AG08395 (cell line): ENCODE results near the gene GPC6.
A peak's percentile ranks its signal among the peaks of the same experiment; 100 is the strongest.
"Not testable (repeated sequence)": the region's sequence is repeated elsewhere in the genome, so short reads cannot be mapped to it uniquely, and the experiment has no call there.

Experiments
- DNase-seq: peaks from one replicate; pipeline ENCODE4 v3.0.0; 2012; ENCODE audit warnings: mixed read lengths, low spot score

GPC6 gene

DNA sequence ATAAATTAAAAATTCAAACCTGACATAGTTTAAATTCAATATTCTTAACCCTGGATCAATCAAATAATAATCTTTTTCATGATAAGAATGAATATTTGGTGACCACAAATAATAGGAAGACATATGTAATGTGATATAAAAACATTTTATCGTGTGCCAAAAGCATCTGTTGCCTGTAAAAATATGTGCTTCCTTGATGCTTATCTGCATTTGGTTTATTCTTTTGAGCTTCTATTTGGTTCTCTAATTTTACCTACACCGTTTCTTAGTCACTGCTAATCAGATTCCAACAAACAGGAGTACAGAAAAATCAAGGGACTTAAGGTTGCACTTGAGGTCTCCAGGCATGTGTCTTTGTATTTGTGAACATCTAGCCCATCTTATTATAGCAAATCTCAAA is 978.3 kb downstream of the GPC6 start:
- DNase-seq, result no peak

GRCh38 chr13:94205896-94206295 is 979.3 kb downstream of the GPC6 start:
- DNase-seq, result no peak

- peak; percentile 37 for DNase-seq
These were observed 982.5 kb downstream of the GPC6 start for GRCh38 chr13:94209117-94209516.

DNA sequence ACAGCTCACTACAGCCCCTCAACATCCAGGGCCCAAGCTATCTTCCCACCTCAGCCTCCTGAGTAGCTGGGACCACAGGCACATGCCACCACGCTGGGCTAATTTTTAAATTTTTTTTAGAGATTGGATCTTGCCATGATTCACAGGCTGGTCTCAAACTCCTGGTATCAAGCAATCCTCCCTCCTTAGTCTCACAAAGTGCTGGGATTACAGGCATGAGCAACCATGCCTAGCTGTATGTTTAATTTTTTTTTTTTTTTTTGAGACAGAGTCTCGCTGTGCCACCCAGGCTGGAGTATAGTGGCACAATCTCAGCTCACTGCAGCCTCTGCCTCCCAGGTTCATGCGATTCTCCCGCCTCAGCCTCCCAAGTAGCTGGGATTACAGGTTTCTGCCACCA is 983.3 kb downstream of the GPC6 start:
- DNase-seq, result not testable (repeated sequence)

- no peak for DNase-seq
These were observed 984.2 kb downstream of the GPC6 start for GRCh38 chr13:94210816-94211215.

DNA sequence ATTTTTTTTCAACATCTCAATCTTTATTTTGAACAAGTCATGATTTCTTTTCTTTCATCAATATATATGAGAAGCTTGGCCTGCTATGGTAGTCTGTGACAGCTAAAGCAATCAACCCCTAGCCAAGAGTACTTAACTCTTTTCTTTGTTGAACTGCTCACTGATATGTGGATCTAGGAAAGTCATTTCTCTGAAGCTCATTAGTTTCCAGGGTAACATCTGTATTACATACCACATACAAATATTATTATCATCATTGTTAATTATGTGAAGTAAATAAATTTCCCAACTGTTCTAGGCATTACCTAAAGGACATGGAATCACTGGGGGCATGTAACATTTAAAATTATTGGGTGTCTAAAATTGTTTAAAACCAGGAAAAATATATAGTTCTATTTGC is 985.6 kb downstream of the GPC6 start:
- no peak for DNase-seq

DNA sequence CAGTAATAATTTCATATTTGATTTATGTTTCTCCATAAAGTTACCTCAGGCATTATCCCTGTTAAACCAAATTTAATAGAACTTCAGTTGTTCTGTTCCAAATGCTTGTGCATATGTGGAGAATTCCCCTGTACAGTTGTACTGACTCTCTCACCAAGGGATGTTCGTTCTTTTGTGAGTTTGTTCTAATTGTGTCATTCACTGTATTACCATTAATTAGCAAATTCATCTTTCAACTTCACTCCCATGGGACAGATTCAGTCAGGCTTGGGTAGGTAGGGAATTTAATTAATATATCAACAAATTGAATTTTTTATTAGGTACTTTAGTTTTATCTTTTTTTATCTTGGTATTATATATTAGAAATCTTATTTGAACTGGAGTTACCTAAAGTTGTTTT is 987.5 kb downstream of the GPC6 start:
- DNase-seq, result no peak

DNA sequence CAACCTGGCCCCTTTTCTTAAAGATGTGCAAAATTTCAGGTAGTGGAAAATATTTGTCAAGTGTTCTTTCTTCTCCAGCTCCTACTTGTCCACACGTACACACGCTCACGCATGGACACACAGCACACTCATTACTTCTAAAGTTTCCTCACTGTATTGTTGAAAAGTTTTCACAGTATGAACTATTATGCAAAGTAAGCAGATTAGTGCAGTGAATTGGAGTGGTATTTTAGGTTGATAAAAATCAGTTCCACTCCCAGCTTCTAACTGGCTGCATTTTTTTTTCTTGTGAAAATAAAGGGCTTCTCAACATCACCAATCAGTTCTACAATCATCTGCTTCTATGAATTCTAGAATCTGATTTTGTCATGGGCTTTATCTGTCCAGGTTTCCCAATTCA is 988.4 kb downstream of the GPC6 start:
- no peak for DNase-seq

- DNase-seq, result no peak
These were observed 989.9 kb downstream of the GPC6 start for GRCh38 chr13:94216476-94216875.

- peak; percentile 10 for DNase-seq
These were observed 990.8 kb downstream of the GPC6 start for GRCh38 chr13:94217370-94217769.

- DNase-seq, result no peak
These were observed 991.9 kb downstream of the GPC6 start for GRCh38 chr13:94218537-94218936.

- no peak for DNase-seq
These were observed 992.3 kb downstream of the GPC6 start for GRCh38 chr13:94218951-94219350.

- no peak for DNase-seq
These were observed 998.1 kb downstream of the GPC6 start for GRCh38 chr13:94224670-94225069.

- DNase-seq, result no peak
These were observed 1000.8 kb downstream of the GPC6 start for GRCh38 chr13:94227255-94227879.

- DNase-seq, result no peak
These were observed 1002.2 kb downstream of the GPC6 start for GRCh38 chr13:94228763-94229162.

DNA sequence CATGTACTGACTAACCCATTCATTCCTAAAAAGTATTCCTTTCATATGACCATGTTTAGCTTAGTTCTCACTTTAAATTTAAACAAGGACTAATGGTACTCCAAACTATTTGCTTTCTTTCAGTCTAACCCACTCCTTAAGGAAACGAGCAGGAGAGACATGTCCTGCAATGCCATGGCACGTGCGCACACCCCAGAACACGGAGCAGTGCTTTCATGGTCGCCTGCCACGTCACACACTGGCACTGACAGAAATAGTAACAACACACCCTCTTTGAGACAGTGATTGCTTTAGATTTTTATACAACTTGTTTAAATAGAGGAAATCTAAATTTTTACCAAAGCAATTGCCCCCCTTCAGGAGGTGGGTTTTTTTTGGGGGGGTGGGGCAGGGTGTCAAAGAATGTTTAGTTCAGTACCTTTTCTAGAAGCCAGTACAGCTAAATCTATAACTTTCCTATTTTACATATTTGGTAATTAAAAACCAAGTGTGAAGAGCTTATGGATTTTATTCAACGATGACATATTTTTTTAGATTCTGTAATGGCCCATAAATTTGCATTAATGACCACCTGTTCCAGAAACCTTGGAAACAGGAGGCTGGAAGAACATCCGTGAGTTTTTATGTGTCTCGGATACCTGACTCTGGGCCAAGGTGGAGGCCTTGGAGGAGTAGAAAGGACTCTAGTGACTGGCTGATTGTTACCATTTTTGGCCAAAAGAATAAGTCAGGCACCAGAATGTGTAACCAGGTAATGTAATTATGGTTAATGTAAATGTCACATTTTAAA is 1005.7 kb downstream of the GPC6 start:
- no peak for DNase-seq

DNA sequence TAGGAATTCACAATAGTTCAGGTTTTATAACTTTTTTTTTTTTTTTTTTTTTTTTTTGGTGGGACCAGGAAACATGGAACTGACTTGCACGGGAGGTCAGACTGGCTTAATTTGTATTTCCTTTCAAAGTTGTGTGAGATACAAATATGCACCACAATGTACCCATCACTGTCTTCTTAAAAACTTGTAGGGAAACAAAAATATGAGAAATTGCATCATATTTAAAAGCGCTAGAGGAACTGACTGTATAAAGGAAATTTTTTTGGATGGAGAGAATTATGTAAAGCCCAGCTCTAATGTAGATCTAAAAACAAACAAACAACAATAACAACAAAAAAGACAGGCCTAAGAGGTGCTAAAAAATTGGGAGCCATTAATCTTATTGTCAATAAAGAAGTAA is 1006.3 kb downstream of the GPC6 start:
- no peak for DNase-seq

DNA sequence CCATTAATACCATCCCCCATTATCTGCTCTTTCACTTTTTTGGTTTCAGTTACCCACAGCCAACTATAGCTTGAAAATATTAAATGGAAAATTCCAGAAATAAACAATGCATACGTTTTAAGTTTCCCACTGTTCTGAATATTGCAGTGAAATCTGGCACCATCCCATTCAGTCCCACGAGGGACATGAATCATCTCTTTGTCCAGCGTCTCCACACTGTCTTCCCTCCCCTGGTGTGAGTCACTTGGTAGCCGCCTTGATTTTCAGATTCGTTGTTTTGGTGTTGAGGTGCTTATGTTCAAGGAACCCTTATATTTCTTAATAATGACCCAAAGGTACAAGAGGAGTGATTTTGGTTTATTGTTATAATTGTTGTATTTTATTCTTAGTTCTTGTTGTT is 1006.8 kb downstream of the GPC6 start:
- DNase-seq, result peak; percentile 79

- no peak for DNase-seq
These were observed 1007.2 kb downstream of the GPC6 start for GRCh38 chr13:94233837-94234236.

DNA sequence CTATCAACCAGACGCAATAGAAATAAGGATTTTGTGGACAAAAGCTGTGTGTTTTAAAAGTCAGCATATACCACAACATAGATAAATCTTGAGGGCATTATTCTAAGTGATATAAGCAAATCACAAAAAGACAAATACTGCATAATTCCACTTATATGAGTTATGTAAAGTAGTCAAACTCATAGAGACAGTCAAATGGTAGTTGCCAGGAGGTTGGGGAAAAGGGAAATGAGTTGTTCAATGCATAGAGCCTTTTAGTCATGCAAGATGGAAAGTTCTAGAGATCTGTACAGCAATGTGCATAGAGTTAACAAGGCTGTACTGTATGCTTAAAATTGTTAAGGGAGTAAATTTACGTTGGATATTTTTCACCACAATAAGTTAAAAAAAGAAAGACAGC is 1008.1 kb downstream of the GPC6 start:
- no peak for DNase-seq

GRCh38 chr13:94236132-94236531 is 1009.5 kb downstream of the GPC6 start:
- DNase-seq, result no peak

DNA sequence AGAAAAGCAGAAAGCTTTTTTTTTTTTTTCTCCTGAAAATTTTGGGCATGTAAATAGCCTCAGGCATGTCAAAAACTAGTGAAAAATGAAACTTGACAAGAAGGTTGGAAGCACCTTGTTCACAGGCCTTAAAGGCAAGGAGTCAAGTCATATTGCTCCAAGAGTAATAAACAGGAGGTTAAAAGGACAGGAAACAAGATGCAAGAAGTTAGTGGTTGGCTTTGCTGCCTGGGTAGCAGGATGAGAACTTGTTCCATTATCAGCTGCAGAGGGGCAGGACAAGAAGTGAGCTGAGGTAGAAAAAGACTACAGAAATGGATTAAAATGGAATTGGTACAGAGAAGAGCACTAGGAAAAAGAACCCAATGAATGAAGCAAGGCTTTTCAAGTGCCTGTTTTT is 1010.3 kb downstream of the GPC6 start:
- DNase-seq, result no peak

GRCh38 chr13:94239135-94239534 is 1012.5 kb downstream of the GPC6 start:
- peak; percentile 70 for DNase-seq

- no peak for DNase-seq
These were observed 1015.9 kb downstream of the GPC6 start for GRCh38 chr13:94242554-94242953.
